PC-3 (cell line): ENCODE data around the gene CRTC3.

Experiments
- CTCF ChIP-seq: fragments of 300-600 bp; sonication (generic); conservative IDR thresholded peaks from 2 replicates; pipeline ENCODE4 v1.5.1; 2017; ENCODE audit warnings: antibody characterized with exemption, low read depth, mild to moderate bottlenecking, low read length
- EZH2 ChIP-seq: fragments of 300-600 bp; sonication (generic); IDR thresholded peaks from one replicate; pipeline ENCODE4 v1.6.1; 2017; ENCODE audit warnings: antibody characterized with exemption, mild to moderate bottlenecking, low read length; ENCODE audit not compliant: unreplicated experiment
- EZH2phosphoT487 ChIP-seq: fragments of 300-600 bp; sonication (generic); IDR thresholded peaks from 2 replicates; pipeline ENCODE4 v1.6.1; 2018; ENCODE audit warnings: mild to moderate bottlenecking, antibody characterized with exemption, low read length, borderline replicate concordance

DNA sequence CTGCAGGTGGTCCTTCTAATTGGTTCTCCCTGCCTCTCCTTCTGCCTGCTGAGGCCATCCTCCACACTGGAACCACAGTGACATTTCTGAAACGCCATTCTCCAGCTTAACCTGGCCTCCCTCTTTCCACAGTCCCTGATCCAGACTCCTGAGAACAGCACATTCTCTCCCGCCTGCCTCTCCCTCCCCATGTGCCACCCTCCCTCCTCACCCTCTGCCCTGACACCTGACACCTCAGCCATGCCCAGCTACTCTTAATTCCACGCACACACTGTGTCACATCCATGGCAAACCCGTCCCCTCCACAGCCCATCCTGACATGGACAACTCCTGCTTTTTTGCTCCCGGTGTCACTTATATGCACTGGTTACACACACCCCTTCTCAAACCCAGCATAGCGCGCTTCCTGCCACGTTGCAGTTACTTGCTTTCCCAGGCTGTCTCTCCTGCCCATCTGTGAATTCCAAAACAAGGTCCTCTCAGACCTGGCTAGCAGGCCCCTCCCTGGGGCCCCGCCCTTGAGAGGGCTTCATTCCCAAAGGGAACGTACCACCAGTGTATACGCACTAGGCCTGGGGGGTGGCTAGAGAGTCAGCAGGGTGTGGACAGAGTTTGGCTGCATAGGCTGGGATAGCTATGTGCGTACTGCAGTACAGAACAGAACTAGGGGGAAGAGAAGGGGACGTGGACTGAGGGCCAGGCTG is 94.7 kb downstream of the CRTC3 start:
- no peak for TF ChIP-seq CTCF
- TF ChIP-seq EZH2 = no peak
- TF ChIP-seq EZH2phosphoT487 = no peak
